ENCODE results near the gene WNT3.
"Not testable (repeated sequence)": the region's sequence is repeated elsewhere in the genome, so short reads cannot be mapped to it uniquely, and the experiment has no call there.

WNT3 gene

DNA sequence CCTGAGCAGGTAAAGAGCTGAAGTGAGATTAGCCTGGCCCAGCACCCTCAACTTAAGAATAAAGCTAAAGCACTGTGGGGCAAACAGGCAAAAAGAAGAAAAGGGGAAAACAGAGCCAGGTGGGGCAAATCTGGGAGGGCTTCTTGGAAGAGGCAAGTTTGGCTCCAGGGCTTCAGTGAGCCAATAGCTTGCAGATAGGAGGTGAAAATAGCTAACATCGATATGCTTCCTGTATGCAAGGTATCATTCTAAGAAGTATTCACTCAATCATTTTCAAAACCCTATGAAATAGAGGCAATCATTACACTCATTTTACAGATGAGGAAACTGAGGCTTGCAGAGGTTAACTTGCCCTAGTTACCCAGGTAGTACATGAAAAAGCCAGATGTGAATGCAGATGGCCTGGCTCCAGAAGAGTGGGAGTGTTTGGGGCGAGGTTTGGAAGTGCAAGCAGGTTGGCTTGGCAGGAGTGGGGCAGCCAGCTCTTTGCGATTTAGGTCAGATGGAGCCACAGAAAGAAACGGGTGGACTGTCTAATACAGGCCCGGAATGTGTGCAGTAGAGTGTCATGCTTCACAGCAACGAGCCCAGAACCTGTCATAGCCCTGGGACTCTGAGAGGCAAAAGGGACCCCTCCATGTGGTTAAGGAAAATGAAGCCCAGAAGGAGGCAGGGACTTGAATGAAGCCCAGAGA is 5.7 kb downstream of the WNT3 start:
- DNase-seq (ENCODE audit: low spot score): no peak

DNA sequence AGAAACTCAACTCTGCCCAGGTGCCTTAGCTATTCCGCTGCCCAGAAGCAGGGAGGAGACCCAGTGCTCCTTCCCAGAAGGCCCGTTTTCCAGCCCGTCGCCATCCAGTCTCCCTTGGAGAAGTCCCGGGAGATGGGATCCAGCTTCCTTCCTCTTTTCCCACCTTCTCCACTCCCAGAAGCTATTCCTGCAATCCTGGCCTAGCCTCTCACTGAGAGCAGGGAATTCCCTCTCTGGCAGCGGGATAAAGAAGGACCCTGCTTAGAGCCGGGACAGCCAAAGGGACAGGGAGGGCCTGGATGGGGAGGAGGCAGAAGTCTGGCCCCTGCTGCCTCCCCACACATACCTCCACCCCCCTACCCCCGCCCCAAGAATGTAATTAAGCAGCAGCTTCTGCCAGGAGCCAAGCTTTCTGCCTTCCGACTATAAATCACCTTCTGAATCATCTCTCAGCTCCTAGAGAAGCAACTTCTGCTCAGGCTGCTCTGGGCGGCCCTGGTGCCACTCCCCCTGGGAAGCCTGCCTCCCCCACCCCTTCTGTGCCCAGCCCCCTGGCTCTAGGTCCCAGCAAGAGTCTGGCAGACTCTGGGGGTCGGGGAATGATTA is 6.4 kb downstream of the WNT3 start:
- DNase-seq (ENCODE audit: low spot score): no peak

DNA sequence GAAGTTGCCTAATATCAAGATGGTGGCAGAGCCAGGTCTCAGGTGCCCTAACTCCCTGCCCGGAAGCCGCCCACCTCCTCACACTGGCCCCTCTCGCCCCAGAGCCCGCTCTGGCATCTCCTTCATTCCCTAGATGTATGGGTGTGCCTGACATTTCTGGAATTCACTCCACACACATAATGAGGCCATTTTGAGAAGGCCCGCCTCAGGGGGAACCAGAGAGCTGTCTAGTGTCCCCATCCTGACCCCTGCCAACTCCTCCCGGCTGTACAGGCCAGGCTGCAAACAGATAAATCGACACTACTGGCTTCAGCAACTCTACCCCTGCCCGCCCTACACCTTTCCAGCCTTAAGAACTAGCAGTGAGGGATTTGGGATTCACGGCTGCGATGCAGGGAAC is 7.7 kb downstream of the WNT3 start:
- DNase-seq (ENCODE audit: low spot score): no peak

DNA sequence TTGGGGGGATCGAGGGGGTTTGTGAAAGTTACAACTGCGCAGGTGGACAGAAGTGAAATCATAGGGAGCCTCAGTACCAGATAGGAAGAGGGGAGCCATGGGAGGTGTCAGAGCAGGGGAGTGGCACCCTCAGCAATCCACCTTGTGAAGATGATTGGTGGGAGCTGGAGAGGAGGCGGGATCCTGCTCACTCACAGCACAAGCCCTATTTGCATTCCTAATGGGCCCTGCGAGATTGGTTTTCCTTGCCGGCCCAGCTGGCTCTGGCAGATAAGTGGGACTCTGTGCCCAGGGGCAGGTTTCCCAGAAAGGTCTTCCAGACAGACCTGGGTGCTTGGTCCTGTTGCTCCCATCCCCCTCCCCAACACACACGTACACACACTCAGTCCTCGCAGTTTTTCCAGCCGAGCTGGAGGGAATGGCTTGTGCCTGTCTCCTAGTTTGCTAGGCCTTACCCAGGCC is 9.4 kb downstream of the WNT3 start:
- DNase-seq (ENCODE audit: low spot score): no peak

DNA sequence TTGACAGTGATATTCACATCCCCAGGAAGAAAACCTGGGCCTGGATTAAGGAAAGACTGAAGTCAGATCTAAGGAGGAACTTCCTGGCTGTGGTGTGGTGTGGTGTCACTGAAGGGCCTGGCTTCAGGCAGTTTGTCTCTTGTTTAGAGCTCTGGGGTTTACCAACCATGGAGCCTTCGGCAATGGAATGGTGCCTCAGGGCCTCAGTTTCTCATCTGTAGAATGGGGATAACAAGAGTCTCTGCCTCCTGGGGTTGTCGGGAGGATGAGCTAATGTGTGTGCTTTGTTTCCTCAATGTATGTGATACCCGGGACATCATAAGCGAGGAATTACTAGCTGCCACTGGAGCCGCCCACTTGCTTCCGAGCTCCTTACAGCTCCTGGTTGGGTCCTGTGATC is 12.7 kb downstream of the WNT3 start:
- DNase-seq (ENCODE audit: low spot score): no peak

DNA sequence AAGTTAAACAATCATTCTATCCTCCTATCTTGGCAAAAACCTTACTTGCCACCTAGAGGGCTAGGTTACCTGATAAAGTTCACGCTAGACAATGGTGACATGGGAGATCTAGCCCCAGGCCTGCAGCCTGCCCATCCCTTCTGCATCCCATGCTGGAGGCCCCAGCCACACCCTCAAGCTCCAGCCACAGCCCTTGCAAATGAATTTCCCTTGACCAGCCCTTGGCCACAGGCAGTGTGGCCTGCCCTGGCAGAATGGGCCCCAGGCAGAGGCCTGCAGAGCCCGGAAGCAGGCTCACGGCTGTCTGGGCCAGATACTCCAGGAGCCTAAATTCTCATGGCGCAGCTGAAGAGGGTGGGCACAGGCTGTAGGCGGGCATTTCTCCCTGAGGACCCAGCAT is 14.9 kb downstream of the WNT3 start:
- DNase-seq (ENCODE audit: low spot score): no peak

DNA sequence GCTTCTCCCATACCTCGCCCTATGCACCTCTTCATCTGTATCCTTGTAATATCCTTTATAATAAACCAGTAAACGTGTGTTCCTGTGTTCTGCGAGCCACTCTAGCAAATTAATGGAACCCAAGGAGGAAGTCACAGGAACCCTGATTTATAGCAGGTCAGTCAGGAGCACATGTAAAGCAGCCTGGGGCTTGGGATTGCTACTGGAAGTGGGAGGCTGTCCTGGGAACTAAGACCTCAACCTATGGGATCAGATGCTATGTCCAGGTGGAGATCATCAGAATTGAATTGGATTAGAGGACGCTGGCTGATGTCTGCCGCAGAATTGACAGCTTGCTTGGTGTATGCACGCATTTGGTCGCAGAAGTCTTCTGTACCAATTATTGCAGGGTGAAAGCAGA is 15.7 kb downstream of the WNT3 start:
- no peak for DNase-seq (ENCODE audit: low spot score)

DNA sequence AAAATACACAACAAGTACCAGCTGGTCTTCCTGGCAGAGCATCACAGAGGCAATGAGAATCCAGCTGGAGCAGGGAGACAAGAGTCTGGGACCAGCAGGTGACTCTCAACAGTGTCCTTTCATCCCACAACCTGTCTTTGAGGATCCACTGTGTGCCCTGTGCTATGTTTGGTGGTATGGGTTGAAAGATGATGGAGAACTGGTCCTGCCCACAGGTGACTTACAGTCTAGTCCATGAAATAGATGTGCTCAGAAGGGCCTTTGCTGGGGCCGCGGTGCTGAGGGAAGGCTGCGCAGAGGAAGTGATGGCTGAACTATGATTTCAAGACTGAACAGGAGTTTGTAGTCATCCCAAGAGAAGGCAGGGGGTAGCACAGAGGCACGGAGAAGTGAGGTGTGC is 17.9 kb downstream of the WNT3 start:
- DNase-seq (ENCODE audit: low spot score): no peak

DNA sequence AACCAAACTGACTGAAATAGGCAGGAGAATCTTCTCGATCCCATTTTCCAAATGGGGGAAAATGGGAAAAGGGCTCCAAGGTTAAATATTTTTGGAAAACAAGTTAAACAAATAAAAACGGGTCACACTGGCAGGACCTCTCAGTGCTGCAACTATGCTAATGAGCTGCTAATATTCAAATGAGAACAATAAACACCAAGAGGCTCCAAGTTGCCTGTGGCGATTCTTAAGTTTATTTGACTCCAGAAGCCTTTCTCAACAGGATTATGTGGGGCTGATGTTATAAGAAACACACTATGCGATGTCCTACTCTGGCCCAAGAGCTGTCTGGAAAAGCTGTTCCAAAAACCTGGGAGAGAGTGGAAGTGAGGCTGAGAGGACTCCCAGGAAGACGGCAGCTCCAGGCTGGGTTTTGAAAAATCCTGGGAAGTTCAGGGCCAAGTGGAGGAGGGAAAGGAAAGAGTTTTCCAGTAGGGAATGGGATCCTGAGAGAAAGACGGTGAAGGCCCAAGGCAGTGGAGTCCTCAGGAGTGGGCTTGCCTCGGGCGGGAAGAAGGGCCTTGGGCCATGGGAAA is 21.4 kb downstream of the WNT3 start:
- DNase-seq (ENCODE audit: low spot score): no peak

DNA sequence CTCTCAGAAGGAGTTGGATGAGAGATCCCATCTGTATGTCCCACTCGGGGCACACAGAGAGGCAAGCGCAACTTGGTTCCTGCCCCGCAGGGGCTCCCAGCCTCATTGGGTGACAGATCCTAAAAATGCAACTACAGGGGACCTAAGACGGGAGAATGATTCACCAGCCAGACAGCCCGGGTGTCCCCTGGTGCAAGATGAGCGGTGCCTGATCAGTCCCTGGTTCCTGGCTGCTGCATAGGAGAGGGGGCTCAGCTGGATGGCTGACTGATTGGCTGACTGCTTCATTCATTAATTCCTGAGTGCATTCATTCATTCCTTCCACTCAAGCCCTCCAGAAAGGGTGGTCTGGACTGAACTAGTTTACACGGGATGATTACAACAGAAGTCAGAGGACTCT is 22.0 kb downstream of the WNT3 start:
- no peak for DNase-seq (ENCODE audit: low spot score)

DNA sequence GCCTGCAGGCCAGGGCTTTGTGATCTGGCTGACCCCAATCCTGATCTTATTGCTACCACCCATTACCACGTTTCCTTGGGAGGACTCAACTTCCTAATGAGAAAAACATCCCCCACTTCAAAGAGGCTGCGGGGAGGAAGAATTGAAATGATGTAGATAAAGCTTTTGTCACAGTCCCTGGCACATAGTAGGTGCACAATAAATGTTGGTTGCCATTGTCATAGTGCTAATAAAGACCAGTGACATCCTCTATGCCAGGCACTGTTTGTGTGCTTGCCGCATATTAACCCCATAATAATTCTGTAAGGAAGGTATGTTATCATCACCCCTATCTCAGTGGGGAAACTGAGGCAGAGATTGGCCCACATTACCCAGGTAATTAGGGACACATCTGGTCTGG is 22.4 kb downstream of the WNT3 start:
- DNase-seq (ENCODE audit: low spot score): no peak

DNA sequence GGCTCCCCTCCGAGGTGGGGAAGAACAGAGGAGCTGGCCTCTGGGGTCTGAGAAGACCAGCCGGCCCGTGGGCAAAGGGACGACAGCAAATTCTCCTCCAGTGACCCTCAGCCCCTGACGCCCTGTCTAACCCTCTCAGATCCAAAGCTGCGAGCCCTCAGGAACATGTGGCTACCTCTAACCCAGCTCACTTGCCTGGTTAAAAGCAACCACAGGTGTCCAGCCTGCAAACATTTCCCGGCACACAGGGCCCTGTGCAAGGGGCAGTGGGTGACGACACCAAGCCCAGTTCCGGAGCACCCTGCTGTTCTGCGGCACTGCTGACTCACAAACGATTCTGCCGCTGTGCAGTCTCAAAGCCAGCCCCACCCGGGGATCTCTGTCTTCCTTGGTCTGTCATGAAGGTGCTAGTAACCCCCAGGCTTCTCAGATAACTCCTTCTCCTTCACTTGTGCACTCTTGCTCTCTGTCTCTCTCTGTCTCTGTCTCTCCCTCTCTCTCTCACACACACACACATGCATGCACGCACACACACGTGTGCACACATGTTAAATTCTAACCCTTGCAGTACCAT is 23.0 kb downstream of the WNT3 start:
- DNase-seq (ENCODE audit: low spot score): no peak

DNA sequence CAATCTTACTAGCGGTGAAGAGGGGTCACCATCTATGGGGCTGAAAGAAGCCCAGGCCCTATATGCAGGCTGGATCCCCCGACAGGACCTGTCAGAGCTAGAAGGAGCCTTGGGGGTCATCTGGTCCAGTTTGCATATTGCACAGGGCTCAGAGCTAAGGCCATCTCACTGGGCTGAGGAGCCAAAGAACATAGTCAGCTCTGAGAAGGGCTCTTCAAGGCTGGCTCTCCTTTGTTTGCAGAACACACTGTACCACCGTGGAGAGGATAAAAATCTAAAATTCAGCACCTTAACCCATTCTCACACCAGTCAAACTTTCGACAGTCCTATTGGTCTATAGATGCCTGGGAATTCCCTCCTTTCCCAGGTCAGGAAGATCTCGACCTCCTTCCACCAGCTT is 24.2 kb downstream of the WNT3 start:
- DNase-seq (ENCODE audit: low spot score): no peak

DNA sequence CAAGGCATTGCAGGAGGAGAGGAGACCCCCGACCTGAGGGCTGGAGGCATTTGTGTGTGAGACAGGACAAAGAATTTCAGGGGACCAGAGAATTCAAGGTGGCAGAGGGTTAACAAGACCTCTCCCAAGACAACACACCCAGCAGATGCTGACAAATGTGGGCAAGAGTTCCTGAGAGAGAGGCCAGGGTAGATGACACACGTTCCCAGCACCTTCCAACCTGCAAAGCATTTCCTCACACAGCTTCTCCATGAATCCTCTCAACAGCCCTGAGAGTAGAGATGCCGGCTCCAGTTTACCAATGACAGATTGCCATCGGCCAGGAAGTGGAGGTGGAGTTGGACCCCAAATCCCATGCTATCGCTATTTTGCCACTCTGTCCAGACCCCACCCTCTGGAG is 25.0 kb downstream of the WNT3 start:
- no peak for DNase-seq (ENCODE audit: low spot score)

DNA sequence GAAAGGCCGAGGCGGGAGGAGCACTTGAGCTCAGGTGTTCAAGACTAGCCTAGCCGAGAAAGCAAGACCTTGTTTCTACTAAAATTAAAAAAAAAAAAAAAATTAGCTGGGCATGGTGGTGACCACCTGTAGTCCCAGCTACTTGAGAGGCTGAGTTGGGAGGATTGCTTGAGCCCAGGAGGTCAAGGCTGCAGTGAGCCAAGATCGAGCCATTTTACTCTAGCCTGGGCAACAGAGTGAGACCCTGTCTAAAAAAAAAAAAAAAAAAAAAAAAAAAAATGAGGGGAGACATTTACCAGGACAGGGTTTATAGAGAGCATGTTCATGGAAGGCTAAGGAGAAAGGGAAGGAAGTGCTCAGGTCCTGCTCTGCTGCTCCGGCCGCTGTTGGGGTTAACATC is 25.5 kb downstream of the WNT3 start:
- DNase-seq (ENCODE audit: low spot score): not testable (repeated sequence)

DNA sequence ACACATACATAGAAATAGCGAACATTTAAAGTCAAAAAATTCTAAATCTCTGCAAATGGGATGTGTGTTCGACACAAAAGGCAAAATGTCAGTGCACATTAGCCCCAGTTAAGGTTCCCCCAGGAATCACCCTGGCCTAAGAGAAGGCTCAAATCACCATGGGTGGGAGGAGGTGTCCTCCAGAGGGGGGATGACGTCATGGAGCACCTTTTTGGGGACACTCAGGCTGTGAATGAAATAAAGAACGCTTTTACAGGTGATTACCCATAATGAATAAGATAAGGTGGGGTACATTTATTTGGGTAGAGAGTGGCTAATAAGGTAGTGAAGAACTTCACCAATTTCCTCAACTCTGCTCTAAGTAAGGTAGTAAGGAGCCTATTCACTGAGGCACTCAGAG is 26.4 kb downstream of the WNT3 start:
- DNase-seq (ENCODE audit: low spot score): no peak

DNA sequence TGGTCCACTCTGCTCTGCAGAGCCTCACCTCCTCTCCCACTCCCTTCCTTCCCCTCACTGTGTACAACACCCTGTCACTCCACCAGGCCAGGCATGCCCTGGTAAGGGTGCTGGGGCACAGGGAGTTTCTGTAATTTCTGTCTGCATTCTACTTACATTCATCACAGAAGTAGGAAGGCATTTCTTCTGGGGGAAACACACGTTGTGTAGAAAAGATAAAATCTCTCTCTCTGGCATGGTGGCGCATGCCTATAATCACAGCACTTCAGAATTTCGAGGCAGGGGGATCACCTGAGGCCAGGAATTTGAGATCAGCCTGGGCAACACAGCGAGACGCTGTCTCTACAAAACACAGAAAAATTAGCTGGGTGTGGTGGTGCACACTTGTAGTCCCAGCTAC is 27.0 kb downstream of the WNT3 start:
- no peak for DNase-seq (ENCODE audit: low spot score)

DNA sequence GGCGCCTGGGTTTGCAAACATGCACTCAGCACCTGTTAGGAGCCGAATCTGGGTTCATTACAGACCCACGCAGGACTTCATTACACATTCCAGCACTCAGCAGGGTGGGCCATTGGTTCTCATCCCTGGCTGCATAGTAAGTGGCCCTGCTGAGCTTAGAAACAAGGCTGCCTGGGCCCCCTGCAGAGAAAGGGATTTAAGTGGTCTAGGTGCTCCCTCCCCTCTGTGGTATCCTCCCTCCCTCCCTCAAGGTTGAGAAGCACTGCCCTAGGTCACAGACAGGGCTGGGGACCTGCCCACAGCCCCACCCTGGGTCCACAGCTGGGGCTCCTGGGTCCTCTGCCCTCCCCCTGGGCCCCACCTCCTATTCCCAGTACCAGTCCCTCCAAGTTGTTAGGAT is 28.3 kb downstream of the WNT3 start:
- DNase-seq (ENCODE audit: low spot score): no peak

DNA sequence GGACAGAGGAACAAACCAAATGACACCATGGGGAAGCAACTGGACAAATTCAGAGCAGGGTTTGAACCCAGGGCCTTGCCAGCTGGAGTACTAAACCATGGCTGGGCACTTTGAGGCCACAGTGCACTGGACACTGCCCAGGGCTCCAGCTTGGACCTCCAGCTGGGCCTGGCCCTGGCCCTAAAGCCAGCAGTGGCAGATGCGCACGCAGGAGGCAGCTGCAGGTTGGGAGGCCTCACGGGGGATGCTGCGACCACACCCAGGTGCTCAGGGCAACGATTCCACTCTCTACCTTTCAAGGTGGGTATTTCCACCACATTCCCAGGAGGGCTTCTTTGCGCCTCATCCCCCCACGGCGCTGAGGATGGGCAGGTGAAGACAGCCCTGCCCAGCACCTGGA is 28.9 kb downstream of the WNT3 start:
- no peak for DNase-seq (ENCODE audit: low spot score)

DNA sequence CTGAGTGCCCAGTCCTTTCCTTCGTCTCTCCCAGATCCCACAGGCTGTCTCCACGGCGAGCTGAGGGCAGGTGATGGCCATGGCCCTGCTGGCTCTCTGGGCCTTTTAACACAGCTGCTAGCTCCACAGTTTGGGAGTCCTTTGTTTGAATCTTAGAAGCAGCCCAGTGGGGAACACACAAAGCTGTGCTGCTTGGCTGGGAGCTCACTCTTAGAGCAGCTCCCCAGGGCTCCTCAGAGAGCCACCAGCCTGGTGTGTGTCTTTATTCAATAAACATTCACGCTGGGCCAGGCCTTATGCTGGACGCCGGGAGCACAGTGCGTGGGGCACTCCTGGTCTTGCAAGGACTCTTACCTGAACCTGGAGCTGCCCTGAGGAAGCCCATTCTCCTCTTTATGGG is 29.7 kb downstream of the WNT3 start:
- no peak for DNase-seq (ENCODE audit: low spot score)

DNA sequence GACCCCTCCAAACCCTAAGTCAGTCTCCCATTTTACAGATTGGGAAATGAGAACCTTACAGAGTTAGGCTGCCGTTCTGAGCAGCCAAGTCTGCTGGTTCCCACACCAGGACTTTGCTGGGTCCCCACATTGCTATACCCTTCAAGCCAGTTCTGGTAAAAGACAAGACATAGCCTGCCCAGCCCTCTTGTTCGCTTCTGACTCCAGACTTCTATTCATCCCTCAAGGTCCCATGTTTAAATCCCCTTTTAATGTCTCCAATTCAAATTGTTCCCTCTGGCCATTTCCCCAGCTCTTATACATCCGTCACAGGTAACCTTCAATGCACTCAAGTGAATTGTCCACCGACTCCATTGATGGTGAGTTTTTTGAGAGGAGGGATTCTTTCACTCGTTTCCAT is 30.2 kb downstream of the WNT3 start:
- no peak for DNase-seq (ENCODE audit: low spot score)

DNA sequence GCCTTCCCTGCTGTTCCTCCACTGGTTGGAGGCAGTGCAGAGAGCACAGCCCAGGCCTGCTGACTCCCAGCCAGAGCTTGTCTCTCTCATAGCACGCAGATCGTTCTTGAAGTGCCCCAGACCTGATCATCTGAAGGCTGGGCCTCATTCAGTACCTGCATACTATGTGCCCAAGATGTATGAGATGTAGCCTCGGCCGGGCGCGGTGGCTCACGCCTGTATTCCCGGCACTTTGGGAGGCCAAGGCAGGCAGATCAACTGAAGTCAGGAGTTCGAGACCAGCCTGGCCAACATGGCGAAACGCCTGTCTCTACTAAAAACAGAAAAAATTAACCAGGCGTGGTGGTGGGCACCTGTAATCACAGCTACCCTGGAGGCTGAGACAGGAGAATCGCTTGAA is 31.0 kb downstream of the WNT3 start:
- no peak for DNase-seq (ENCODE audit: low spot score)

DNA sequence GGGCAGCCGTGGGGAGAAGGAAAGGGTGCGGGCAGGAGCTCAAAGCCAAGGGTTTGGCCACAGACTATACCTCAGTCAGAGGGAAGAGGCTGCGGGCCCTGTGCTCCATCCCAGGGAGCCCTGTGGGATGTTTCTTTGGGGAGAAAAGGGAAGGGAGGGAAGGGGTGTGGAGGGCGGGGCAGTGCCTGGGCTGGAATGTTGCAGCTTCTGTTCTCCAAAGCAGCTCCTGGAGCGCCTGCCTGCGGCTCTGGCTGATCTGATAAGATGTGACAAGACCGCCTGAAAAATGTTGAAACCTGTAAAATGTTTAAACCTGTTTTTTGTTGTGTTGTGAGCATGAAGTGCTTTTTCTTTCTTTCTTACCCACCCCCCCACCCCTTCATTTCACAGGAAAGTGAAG is 32.8 kb downstream of the WNT3 start:
- no peak for DNase-seq (ENCODE audit: low spot score)
